T47D (cell line): ENCODE data around the gene IRF2BP1.
A peak's percentile ranks its signal among the peaks of the same experiment; 100 is the strongest.

Experiments
- DNase-seq, 2 experiments: peaks; one replicate each; pipeline versions ENCODE4 v3.0.0 to v3.0.0-alpha.2; 2011 to 2012; ENCODE audit warnings: low read depth in 1 of 2, low spot score in 1 of 2
- JUND ChIP-seq: IDR thresholded peaks from 2 replicates; pipeline ENCODE4 v1.6.1; 2012; ENCODE audit warnings: low read depth
- in situ Hi-C: cut with HindIII; loops from 2 replicates; pipeline ENCODE4 v1.10.0; 2016; ENCODE audit warnings: low sequenced_read_pairs, low pct_unique_long_range_greater_than_20kb

Gene IRF2BP1

DNA sequence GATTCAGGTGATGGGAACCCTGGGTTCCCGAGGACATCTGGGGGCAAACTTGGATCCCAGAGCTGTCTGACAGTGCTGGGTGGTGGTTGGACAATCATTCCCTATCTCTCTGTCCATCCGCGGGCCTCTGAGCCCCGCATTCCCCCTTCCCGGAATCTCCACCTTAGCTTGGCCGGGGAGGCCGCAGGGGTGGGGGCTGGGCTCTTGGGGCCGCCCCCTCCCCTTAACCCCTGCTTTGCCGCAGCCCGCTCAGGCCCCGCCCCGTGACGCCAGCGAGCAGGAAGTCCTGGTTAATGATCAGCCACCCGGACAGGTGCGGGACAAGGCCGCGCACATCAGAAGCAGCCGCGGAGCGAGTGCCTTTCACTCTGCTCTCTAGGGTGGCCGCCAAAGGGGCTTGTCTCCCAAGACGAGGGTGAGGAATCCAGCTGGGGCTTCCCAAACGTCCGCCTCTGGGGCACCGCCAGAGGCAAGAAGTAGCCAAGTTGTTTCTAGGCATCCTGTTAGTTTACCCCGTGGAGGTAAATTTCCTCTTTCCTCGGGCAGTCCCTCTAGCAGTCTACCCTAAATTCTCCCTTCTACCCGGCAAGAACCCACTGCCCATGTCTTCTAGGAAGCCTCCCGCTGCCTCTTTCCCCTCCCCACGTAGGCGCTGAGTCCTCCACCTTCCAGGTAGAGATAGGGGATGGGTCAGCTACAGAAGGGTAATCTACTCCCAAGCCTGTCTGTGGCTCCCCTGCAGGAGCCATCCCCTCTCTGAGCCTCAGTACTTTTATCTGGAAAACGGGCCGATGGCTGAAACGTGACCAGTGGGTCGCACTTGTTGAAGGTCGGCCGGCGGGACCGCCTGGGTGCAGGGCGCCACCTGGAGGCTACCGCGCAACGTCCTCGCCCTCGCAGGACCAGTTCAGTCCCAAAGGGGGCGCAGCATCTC, 3.0 kb downstream of the IRF2BP1 start:
- DNase-seq, result peak in 1 of 2 experiments; percentile 86
- in situ Hi-C loops, result no loop called here
- no peak for TF ChIP-seq JUND

DNA sequence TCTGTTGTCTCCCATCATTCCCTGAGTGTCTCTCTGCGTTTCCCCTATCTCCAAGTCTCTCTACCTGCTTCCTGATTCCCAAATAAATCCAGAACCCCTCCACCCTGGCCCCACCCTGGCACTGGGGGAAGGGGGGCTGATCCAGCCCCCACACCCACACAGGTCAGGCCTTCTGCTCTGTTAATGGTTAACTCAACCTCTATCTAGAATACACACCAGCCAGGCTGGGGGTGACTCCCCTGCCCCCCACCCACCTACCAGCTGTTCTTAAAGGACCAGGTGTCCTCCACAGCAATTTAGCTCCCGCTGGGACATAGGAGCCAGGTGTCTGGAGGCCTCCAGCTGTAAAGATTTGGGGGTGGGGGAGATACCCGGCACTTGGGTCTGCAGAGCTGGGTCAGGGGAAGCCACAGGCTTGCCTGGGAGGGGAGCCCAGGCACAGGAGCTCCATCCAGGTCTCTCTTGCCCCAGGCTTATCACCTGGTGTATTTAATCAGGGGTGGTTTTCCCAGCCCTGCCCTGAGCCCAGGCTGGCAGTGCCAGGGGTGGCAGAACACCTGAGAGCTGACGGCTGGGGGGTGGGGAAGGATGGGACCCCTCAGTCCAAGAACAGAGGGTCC, 3.9 kb downstream of the IRF2BP1 start:
- in situ Hi-C loops, result no loop called here
- no peak for DNase-seq
- TF ChIP-seq JUND, result no peak

DNA sequence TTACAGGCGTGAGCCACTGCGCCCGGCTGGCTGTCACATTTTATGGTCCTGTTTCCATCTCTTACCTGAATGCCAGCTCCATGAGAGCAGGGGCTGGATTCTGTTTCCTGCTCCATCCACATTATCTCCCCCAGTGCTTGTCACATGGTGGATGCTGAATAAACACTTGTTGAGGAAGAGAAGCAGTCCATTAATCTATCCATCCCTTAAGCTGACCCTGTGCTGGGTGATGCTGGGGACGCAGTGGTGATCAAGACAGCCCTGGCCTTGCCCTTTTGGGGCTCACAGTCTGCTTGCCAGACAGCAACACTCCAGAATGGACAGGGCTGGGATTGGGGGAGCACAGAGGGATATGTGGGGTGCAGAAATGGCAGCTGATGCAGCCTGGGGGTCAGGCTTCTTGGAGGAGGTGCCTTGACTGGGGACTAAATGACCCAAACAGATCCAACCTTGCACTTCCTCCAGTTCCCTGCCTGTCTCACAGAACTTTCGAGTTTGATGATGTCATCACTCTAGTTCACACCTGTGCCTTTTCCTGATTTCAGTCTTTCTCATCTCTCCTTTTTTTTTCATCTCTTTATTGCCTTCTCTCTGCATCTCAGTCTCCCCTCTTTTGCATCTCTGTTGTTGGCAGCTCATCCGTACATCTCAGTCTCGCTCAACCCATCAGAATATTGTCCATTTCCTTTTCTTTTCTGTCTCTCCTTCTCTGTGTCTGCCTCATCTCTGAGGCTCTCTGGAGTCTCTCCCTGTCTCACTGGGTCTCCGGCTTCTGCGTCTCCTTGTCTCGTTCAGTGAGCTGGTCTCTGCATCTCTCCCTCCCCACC, 4.6 kb downstream of the IRF2BP1 start:
- TF ChIP-seq JUND, result no peak
- no peak for DNase-seq
- in situ Hi-C loops, result no loop called here

DNA sequence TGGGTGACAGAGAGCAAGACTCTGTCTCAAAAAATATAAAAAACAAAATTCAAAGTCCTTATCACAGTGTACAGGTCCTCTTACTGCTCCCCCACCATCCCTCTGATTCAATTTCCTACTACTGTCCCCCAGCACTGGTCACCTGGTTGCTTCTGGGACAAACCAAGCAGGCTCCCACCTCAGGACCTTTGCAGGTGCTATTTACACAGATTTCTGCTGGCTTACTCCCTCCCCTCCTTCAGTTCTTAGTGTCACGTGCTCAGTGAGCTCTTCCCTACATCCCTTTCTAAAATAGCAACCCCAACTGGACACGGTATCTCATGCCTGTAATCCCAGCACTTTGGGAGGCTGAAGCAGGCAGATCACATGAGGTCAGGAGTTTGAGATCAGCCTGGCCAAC, 6.0 kb downstream of the IRF2BP1 start:
- TF ChIP-seq JUND, result no peak
- no peak for DNase-seq
- in situ Hi-C loops, result no loop called here

DNA sequence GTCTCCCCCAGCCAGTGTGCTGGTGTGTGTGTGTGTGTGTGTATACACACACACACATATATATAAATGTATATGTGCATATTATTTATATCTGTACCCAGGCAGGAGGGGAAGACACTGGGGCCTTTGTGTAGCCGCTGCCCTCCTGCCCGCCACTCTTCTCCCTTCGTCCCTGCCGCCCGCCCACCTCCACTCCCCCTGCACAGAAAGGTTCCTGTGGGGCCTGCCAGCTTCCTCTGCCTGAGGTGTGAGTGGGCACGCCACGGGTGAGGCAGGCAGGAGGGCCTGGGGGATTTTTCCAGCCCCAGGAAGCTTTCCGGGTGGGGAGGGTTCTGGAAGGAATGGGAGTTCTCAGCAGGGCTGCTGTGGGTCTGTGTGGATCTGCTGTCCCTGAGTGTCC, 6.9 kb downstream of the IRF2BP1 start:
- DNase-seq, result no peak
- TF ChIP-seq JUND, result no peak
- in situ Hi-C loops, result no loop called here

DNA sequence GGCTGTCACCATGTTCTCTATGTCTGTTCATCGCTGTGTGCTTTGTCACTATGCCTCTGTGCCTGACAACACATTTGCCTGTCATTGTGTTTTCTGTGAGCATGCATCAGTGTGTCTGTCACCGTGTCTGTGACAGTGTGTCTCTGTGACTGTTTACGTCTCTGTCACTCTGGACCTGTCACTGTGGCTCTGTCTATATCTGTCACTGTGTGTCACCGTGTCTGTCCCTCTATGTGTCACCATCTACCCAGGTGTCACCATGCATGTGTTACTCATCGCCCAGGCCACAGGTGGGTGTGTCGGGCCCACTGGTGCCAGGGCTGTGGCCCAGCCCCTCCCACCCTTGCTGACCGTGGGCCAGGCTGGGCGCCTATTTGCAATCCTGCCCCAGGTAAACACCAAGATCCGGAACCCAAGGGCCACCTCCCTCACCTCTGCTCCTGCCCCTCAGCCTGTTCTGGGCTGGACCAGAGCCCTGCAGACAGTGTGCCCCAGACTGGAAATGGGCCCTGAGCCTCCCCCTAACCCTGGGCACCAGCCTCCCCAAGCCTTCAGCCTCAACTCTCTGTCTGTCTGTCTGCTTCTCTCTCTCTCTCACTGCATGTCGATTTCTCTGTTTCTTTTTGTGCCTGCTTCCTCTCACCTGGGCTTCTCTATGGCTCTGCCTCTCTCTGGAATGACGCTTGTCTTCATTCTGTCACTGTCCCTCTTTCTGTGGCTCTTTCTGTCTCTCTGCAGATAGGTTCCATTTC, 7.7 kb downstream of the IRF2BP1 start:
- in situ Hi-C loops, result no loop called here
- peak in 1 of 2 experiments; percentile 42 for DNase-seq
- no peak for TF ChIP-seq JUND

DNA sequence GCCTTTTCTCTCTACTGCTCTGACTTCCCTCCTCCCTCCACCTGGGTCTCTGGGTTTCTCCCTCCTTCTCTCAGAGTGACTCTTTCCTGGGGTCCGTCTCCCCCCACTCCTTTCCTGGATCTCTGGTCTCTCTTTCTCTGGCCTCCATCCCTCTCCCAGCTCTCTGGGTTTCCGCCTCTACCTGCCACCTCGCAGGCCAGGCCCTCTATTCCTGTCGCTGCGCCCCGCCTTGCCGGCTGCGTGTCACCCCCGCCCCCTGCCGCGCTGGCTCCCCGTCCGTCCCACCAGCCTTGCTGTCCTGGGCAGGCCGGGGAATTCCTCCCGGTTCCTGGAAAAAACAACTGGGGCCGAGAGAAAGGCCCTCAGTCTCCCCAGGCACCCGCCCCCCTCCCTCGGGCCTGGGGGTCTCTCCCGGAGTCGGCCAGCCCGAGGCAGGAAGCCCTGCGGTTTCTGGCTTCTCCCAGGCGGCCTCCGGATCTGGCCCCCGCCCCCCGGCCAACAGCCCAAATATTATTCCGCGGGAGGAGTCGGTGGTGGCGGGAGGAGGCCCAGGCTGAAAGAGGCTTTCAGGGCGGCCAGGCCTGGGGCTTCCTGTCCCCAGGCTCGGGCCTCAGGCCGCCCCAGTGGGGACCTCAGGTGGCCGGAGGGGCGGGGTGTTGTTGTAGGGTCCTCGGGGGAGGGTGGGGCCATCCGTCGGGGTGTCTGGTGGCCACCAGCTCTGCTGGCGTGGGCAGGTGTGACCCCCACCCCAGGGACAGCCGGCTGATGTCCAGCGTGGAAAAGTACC, 9.3 kb downstream of the IRF2BP1 start:
- no peak for DNase-seq
- in situ Hi-C loops, result no loop called here
- TF ChIP-seq JUND, result no peak

DNA sequence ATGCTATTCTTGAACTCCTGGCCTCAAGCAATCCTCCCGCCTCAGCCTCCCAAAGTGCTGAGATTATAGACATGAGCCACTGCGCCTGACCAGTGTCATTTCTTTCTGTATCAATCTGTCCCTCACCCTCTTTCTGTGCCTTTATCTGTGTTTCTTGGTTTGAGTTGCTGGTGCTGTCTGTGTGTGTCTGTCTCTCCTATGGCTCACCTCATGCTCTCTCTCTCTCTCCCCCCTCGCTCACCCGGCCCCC, 9.9 kb downstream of the IRF2BP1 start:
- no peak for TF ChIP-seq JUND
- in situ Hi-C loops, result no loop called here
- DNase-seq, result no peak

DNA sequence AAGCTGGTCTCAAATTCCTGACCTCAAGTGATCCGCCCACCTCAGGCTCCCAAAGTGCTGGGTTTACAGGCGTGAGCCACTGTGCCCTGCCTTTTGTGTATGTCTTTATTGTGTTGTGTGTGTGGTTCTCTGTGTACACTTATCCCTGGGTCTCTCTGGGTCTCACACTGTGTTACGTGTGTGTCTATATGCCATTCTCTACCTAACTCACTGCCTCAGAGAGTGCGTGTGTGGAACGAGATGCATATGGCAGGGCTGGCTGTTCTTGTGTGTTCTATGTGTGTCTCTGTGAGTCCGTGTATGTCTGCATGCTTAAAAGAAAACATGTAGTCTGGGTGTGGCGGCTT, 11.3 kb downstream of the IRF2BP1 start:
- DNase-seq, result no peak
- in situ Hi-C loops, result no loop called here
- TF ChIP-seq JUND, result no peak

DNA sequence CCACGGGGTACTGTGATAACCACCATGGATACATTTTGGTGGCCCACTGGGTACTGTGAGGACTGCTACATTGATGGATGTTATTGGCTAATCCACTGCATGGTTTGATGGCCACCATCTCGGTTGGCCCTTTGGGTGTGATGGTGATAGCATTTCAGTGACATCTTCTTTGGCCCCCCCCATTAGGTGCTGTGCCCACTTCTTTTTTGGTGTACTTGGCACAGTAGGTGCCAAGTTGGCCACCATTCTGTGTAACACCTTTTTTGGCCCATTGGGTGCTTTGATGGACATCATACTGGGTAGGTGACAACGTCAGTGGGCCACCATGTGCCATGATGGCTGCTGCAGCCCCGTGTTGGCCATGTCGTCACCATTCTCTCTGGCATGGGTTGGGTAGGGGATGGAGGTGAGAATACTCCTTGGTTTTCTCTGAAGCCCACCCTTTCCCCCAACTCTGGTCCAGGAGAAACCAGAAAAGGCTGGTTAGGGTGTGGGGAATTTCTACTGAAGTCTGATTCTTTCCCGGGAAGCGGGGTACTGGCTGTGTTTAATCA, 12.6 kb downstream of the IRF2BP1 start:
- TF ChIP-seq JUND, result no peak
- in situ Hi-C loops, result no loop called here
- no peak for DNase-seq

DNA sequence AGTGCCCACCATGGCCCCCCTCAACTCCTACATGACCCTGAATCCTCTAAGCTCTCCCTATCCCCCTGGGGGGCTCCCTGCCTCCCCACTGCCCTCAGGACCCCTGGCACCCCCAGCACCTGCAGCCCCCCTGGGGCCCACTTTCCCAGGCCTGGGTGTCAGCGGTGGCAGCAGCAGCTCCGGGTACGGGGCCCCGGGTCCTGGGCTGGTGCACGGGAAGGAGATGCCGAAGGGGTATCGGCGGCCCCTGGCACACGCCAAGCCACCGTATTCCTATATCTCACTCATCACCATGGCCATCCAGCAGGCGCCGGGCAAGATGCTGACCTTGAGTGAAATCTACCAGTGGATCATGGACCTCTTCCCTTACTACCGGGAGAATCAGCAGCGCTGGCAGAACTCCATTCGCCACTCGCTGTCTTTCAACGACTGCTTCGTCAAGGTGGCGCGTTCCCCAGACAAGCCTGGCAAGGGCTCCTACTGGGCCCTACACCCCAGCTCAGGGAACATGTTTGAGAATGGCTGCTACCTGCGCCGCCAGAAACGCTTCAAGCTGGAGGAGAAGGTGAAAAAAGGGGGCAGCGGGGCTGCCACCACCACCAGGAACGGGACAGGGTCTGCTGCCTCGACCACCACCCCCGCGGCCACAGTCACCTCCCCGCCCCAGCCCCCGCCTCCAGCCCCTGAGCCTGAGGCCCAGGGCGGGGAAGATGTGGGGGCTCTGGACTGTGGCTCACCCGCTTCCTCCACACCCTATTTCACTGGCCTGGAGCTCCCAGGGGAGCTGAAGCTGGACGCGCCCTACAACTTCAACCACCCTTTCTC, 13.6 kb downstream of the IRF2BP1 start:
- in situ Hi-C loops, result no loop called here
- no peak for TF ChIP-seq JUND
- DNase-seq, result no peak
